Measurements from ENCODE around the gene C4orf50. TPM values are rescaled to one million over a fixed set of nuclear protein-coding genes. Genes with fewer than 3 reads are reported as not detected.

C4orf50 gene
- total RNA-seq, 3 donors from 2014 or later: 0.07 to 0.73 (median 0.09) TPM

DNA sequence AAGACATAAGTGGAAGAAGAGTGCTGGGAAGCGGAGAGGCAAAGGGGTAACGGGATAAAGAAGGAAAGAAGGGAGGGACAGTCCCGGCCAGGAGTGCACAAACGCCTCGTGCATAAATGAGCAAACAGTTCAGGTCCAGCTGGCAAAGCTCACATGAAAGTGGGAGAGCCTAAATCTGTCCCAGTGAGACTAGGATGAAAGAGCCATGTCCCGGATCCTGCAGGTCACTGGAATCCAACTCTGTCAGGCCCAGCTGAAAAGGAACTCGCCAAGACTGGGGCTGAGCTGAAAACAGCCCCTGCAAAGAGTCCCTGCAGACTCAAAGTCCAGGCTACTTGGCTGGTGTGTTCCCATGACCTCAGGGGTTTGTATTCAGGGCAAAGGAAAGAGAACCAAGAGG, 87.4 kb downstream of the C4orf50 start:
- no peak for ATAC-seq
- Histone ChIP-seq H3K36me3 (ENCODE audit: low read depth) (no peaks in the 10 kb centered on the region), H3K4me3 (no peak overlapping the region), H3K4me1 (ENCODE audit: low read depth) (no peaks in the 10 kb centered on the region), H3K9me3 (no peaks in the 10 kb centered on the region)
- DNase-seq: no peak
- TF ChIP-seq, protein P1, sequence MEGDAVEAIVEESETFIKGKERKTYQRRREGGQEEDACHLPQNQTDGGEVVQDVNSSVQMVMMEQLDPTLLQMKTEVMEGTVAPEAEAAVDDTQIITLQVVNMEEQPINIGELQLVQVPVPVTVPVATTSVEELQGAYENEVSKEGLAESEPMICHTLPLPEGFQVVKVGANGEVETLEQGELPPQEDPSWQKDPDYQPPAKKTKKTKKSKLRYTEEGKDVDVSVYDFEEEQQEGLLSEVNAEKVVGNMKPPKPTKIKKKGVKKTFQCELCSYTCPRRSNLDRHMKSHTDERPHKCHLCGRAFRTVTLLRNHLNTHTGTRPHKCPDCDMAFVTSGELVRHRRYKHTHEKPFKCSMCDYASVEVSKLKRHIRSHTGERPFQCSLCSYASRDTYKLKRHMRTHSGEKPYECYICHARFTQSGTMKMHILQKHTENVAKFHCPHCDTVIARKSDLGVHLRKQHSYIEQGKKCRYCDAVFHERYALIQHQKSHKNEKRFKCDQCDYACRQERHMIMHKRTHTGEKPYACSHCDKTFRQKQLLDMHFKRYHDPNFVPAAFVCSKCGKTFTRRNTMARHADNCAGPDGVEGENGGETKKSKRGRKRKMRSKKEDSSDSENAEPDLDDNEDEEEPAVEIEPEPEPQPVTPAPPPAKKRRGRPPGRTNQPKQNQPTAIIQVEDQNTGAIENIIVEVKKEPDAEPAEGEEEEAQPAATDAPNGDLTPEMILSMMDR (IDR thresholded peaks at IDR 0.05): no peak
- intact Hi-C loops (cut with DNase I, micrococcal nuclease): no loop called here

DNA sequence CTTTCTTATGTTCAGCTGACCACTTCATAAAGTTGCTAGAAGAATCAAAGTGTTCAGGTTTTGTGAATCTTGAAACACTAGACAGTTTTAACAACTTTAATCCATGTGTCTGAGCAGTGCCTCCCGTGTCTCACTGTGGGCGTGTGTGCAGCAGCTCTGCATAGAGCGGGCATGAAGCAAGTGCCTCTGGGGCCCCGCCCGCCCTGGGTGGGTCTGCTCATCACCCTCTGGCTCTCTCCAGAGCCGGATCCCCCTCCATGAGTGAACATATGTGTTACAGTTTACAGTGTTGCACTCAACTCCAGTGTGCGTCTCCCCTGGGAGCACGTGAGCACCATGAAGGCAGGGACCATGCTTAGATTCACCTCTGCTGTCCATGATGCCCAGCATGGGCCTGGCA, 87.8 kb downstream of the C4orf50 start:
- ATAC-seq (no peak), DNase-seq (no peak)
- H3K36me3 ChIP-seq (ENCODE audit: low read depth): no peaks in the 10 kb centered on the region
- no peaks in the 10 kb centered on the region for H3K4me1 ChIP-seq (ENCODE audit: low read depth)
- TF ChIP-seq, protein P1 (IDR thresholded peaks at IDR 0.05): no peak
- H3K4me3 ChIP-seq: no peak overlapping the region
- H3K9me3 ChIP-seq: no peaks in the 10 kb centered on the region
- intact Hi-C loops (cut with DNase I, micrococcal nuclease): no loop called here

DNA sequence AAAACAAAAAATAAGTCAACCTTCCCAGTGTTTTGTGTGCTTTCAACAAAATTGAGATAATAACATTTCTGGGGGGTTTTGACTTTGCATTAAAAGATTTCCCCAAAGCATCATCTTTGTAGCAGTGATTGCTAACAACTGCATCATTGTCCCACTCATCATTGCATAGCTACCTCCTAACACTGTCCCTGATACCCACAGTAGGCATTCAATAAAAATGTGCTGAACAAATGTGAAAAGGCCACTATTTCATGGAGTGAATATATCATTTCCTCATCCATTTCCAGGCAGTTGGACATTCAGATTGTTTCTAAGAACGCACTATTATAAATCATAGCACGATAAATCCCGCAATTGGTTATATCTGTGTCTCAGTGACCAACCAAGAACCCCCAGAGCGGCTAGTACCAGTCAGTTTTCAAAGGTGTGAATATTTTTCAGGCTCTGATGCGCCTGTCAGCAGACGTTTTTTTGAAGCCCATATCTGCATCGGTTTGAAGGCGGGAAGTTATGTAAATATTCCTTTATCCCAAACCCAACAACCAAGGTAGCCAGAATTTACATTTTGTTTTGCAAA, 89.3 kb downstream of the C4orf50 start:
- Histone ChIP-seq H3K4me1 (ENCODE audit: low read depth) (no peaks in the 10 kb centered on the region), H3K36me3 (ENCODE audit: low read depth) (no peaks in the 10 kb centered on the region), H3K9me3 (no peaks in the 10 kb centered on the region), H3K4me3 (no peak overlapping the region)
- TF ChIP-seq, protein P1 (IDR thresholded peaks at IDR 0.05): no peak
- ATAC-seq: no peak
- DNase-seq: no peak
- intact Hi-C loops (cut with DNase I, micrococcal nuclease): no loop called here

DNA sequence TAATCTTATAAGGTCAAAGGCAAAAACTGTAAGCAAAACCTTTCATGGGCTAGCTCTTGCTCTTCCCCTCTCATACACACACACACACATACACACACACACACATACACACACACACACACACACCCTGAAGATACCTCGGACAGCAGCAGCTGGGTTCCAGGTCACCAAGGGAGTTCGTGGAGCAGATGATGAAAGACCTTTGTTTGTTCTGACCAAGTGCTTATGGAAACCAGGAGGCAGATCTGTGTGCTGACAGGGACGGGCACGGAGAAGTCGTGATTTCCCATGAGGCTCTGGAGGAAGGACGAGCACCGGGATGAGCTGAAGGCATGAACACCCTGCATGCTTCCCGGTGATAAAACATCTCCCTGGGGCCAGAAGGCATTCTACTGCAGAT, 90.0 kb downstream of the C4orf50 start:
- H3K9me3 ChIP-seq: no peaks in the 10 kb centered on the region
- DNase-seq: no peak
- no peak for ATAC-seq
- TF ChIP-seq, protein P1 (IDR thresholded peaks at IDR 0.05): no peak
- intact Hi-C loops (cut with DNase I, micrococcal nuclease): no loop called here
- no peaks in the 10 kb centered on the region for H3K4me1 ChIP-seq (ENCODE audit: low read depth)
- no peaks in the 10 kb centered on the region for H3K36me3 ChIP-seq (ENCODE audit: low read depth)
- no peak overlapping the region for H3K4me3 ChIP-seq

DNA sequence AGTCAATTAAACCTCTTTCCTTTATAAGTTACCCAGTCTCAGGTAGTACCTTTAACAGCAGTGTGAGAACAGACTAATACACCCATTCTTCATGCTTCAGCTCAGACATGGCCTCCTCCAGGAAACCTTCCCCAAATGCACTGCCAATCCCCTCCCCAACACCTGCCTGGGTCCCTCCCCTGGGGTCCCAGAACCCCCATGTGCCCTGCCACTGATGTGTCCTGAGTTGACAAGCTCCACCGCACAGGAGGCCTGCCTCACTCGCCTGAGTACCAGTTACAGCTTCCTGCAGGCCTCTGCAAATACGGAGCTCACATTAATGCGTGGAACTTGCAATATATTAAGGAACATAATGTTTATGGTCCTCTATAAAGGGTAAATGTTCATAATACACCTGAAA, 90.5 kb downstream of the C4orf50 start:
- intact Hi-C loops (cut with DNase I, micrococcal nuclease): no loop called here
- TF ChIP-seq, protein P1 (IDR thresholded peaks at IDR 0.05): no peak
- H3K4me3 ChIP-seq: no peak overlapping the region
- DNase-seq (no peak), ATAC-seq (no peak)
- H3K9me3 ChIP-seq: no peaks in the 10 kb centered on the region
- H3K4me1 ChIP-seq (ENCODE audit: low read depth): no peaks in the 10 kb centered on the region
- no peaks in the 10 kb centered on the region for H3K36me3 ChIP-seq (ENCODE audit: low read depth)

DNA sequence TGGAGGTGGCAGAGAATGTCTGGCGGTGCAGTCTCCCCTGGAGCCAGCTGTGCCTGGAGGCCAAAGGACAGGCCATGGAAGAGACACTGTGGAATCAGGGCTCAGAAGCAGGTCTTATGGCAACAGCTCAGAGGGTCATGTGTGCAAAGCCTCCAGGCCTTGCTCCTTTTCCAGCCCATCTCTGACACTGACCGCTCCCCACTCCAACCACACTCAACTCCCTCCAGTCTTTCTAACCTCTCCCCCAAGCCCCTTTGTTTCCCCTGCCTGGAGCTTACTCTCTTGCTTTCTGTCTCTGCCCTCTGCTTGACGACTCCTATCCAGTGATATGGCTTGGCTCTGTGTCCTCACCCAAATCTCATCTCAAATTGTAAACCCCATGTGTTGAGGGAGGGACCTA, 91.1 kb downstream of the C4orf50 start:
- ATAC-seq: no peak
- TF ChIP-seq, protein P1 (IDR thresholded peaks at IDR 0.05): no peak
- H3K4me3 ChIP-seq: no peak overlapping the region
- no peaks in the 10 kb centered on the region for H3K36me3 ChIP-seq (ENCODE audit: low read depth)
- DNase-seq: no peak
- no peaks in the 10 kb centered on the region for H3K4me1 ChIP-seq (ENCODE audit: low read depth)
- no peaks in the 10 kb centered on the region for H3K9me3 ChIP-seq
- intact Hi-C loops (cut with DNase I, micrococcal nuclease): no loop called here
